H1 (cell line): ENCODE results near the gene RAB3C. TPM values are rescaled to one million over a fixed set of nuclear protein-coding genes. Genes with fewer than 3 reads are reported as not detected.

ENCODE experiments used
- SIN3A ChIP-seq, 2 experiments: IDR thresholded peaks in 1 of 2; conservative IDR thresholded peaks in 1 of 2; 2 replicates each; pipeline ENCODE4 v1.6.1; 2011 to 2012; ENCODE audit warnings: low read length in 2 of 2, improper control_type of control experiment in 1 of 2, low read depth in 1 of 2, mild to moderate bottlenecking in 1 of 2
- polyA plus RNA-seq, 7 experiments: library from polyadenylated mRNA; depleted of rRNA in 3 of 7; stranded (reverse) in 5 of 7; unstranded in 2 of 7; fragments of >200 nt in 5 of 7; fragments of 200-250 nt in 2 of 7; gene quantifications; 1 replicate in 5 of 7; 2 replicates in 1 of 7; 4 replicates in 1 of 7; pipeline versions ENCODE4 v1.2.1 to v1.2.3, GENCODE V29; 2011 to 2013; ENCODE audit warnings: missing spikeins in 2 of 7, mixed read lengths in 2 of 7
- total RNA-seq: library from RNA; stranded (reverse); fragmentation: NEBNext Ultra II Directional; extraction: Animal tissue kit (Norgen Biotek cat#: 25700); gene quantifications from 2 replicates; pipeline ENCODE4 v1.2.1, GENCODE V29; 2021

RAB3C gene
- total and polyA plus RNA-seq, 2 of the 8 experiments (the other 6 are each of a cell fraction or from before 2014, with no cell fraction given) = 14.7 to 18.3 TPM

DNA sequence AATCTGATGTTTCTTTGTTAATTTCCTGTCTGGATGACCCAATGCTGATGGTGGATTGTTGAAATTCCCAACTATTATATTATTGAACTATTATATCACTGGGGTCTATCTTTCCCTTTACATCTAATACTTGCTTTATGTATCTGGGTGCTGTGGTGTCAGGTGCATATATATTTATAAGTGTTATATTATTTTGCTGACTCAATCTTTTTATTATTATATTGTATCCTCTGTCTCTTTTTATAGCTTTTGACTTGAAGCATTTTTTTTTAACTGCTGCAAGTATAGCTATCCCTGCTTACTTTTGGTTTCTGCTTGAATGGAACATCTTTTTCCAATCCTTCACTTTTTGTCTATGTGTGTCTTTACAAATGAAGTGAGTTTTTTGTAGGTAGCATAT lies 255.9 kb downstream of the RAB3C start (continued):
- no peak for TF ChIP-seq SIN3A (conservative IDR thresholded peaks at IDR 0.05 in 1 of 2, IDR thresholded peaks at IDR 0.05 in 1 of 2; ENCODE audit: low read depth in 1 of 2, low read length in 2 of 2)
- TF ChIP-seq, all 59 proteins: peak for 0
